ENCODE measurements around the gene ZMIZ1.

Gene ZMIZ1

DNA sequence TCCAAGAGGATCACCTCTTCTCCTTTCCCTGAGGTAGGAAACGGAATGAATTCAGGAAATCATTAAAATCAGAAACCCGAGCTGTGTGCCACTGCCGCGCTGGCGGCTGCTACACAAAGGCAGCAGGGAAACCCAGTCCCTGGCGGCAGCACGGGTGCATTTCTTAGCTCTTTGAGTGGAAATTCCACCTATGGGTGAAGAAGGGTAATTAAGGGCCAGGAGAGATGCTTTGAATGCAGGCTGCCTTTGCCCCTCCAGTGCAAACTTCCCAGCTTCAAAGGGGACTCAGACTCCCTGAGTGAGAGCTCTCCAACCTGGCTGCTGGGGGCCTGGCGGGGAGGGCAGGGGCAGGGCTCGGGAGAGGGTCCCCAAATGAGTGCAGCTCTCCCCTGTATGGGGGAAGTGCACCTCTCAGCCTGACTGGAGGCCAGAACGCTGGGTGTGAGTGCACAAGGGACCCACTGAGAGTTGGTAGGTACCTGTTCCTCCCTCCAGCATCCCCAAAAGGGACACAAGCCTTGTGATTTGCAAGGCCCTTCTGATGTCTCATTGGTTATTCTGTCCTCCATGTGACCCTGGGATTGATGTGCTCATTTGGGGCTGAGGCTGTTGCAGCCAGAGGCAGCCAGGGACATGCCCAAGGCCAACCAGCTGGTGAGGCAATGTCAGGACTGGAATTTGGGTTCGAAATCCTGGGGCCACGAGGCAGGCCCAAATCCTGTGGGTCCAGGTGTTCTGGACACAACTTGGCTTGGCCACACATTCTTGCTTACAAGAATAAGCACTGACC is 16.3 kb upstream of the ZMIZ1 start:
- DNase-seq (ENCODE audit: low read depth in 2 of 2), result no peak

- DNase-seq (ENCODE audit: low read depth in 2 of 2), result no peak
Measured at GRCh38 chr10:79053081-79053434, 15.7 kb upstream of the ZMIZ1 start.

DNA sequence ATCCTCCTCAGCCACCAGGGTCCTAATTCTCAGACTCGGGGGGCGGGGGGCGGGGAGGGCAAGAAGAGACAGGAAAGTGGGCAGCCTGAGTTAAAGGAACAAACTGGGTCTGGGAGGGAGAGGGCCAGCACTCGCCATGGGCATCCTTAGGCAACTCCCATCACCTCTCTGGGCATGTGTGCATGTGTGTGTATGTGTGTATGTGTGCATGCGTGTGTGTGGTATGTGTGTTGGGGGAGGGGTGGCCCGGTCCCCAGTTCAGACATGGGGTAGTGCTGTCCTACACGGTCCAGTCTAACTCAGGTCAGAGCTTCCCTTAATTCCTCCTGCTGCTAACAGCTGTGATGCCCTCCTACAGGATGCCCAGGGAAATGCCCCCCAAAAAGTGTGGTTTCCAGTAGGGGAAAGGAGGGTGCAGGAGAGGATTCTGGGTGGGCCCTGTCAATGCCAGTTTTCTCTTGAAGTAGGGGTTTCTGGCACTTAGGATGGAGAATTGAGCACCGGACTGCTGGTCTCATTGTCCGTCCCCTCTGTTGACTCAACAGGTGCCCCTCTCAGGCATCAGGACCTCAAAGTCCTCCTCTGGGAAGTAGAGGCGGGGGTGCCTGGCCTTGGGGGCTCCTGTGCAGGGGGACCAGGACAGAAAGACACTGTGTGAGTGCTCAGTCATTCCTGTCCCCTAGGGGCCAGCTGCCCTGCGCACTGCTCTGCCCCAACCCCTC is 15.1 kb upstream of the ZMIZ1 start:
- no peak for DNase-seq (ENCODE audit: low read depth in 2 of 2)

DNA sequence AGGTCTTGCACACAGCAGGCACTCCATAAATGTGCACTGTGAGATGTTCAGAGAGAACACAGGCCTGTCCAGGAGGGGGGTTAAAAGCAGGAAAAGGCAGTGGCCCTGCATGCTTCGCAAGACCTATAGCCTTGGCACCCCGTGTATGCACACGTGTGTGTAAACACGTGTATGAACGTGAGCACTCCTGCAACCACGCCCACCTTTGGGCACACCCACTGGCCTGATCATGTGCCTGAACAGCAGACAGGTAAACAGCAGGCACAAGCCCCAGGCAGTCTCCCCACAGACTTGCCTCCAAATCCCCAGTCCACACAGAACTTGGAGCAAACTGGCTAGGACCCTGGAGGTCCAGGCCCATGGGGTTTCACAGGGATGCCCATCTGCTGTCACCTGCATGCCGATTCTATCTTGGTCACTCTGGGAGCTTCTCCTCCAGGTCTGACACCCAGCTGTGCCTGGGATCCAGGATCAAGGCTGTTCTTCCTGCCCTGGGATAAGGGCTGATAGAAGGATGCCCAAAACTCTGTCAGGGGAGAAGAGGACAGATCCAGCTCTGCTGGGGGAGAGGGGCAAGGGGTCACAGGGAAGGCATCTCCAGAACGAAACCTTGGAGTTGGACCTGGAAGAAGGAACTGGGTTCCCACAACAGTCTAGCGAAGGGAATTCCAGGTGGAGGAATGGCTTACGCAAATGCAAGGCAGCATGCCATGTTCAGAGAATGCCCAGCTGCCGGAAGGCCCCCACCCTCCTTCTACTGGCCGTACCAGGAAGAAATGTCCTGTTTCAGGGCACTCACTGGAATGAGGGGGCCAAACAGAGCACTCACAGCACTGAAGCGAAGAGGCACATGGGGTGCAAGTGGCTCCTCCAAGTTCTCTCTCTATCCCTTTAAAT is 14.3 kb upstream of the ZMIZ1 start:
- DNase-seq (ENCODE audit: low read depth in 2 of 2), result no peak

DNA sequence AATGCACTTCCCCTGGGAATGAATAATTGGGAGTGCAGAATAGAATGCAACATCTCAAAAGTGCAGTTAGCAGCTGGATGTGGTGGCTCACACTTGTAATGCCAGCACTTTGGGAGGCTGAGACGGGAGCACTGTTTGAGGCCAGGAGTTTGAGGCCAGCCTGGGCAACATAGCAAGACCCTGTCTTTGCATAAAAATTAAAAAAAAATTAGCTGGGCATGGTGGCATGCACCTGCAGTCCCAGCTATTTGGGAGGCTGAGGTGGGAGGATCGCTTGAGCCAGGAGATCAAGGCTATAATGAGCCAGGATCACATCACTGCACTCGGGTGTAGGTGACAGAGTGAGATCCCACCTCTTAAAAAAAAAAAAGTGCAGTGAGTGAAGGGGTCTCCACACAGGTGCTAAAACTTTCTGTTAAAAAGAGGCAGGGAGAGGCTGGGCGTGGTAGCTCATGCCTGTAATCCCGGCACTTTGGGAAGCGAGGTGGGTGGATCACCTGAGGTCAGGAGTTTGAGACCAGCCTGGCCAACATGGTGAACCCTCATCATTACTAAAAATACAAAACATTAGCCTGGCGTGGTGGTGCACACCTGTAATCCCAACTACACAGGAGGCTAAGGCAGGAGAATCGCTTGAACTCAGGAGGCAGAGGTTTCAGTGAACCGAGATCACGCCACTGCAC is 13.5 kb upstream of the ZMIZ1 start:
- no peak for DNase-seq (ENCODE audit: low read depth in 2 of 2)

GRCh38 chr10:79055892-79056291 is 12.9 kb upstream of the ZMIZ1 start:
- no peak for DNase-seq (ENCODE audit: low read depth in 2 of 2)

DNA sequence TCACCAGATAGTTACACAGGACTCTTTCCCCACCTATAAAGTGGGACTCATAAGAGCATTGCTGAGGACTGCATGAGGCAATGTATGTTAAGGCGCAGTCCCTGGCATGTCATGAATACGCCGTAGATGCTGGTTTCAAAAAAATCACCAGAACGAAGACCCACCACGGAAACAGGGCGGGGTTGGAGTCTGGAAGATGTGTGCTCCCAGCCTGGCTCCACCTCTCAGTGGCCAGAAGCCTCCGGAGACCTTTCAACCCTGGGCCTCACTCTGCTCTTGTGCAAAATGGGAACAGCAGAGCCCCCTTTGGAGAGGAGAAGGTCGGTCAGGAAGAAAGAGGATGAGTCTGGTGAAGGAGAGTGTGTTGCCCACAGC is 12.4 kb upstream of the ZMIZ1 start:
- no peak for DNase-seq (ENCODE audit: low read depth in 2 of 2)

GRCh38 chr10:79056736-79057391 is 11.9 kb upstream of the ZMIZ1 start:
- no peak for DNase-seq (ENCODE audit: low read depth in 2 of 2)

DNA sequence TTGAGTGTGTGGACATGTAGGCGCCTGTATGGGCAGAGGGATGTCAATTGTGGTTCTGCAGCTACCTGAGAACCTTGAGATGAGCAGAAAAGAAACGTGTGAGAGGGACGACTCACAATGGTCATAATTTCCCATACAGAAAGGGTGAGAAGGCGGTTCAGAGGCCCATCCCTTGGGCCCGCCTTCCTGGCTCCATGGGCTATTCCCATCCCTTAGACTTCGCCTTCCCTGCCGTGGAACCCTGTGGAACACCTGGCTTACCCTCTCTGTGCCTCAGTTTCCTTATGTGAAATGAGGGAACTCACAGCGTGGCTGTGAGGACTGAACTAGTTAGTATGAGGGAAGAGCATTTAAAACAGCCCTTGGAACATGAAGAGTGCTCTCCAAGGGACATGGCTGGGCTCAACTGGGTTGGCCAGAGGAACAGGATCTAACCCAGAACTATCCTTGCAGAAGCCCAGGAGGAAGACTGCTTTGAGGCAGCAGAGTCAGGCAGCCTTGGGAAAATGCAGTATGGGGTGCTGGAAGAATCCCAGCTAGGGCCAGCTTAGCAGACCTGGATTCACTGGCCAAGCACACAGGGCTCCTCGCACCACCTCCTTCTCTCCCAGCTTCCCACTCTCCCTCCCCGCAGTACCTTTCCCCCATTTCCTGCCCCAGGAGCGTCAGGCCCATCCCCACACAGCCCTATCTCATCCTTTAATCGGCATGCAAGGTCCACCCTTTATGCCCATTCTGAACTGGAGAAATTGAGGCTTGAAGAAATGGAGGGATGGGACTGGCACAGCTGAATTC is 11.1 kb upstream of the ZMIZ1 start:
- DNase-seq (ENCODE audit: low read depth in 2 of 2), result no peak

- DNase-seq (ENCODE audit: low read depth in 2 of 2), result no peak
Measured at GRCh38 chr10:79058899-79059841, 9.6 kb upstream of the ZMIZ1 start.

GRCh38 chr10:79059859-79060379 is 8.8 kb upstream of the ZMIZ1 start:
- DNase-seq (ENCODE audit: low read depth in 2 of 2), result no peak

GRCh38 chr10:79060641-79061255 is 8.0 kb upstream of the ZMIZ1 start:
- DNase-seq (ENCODE audit: low read depth in 2 of 2), result no peak

DNA sequence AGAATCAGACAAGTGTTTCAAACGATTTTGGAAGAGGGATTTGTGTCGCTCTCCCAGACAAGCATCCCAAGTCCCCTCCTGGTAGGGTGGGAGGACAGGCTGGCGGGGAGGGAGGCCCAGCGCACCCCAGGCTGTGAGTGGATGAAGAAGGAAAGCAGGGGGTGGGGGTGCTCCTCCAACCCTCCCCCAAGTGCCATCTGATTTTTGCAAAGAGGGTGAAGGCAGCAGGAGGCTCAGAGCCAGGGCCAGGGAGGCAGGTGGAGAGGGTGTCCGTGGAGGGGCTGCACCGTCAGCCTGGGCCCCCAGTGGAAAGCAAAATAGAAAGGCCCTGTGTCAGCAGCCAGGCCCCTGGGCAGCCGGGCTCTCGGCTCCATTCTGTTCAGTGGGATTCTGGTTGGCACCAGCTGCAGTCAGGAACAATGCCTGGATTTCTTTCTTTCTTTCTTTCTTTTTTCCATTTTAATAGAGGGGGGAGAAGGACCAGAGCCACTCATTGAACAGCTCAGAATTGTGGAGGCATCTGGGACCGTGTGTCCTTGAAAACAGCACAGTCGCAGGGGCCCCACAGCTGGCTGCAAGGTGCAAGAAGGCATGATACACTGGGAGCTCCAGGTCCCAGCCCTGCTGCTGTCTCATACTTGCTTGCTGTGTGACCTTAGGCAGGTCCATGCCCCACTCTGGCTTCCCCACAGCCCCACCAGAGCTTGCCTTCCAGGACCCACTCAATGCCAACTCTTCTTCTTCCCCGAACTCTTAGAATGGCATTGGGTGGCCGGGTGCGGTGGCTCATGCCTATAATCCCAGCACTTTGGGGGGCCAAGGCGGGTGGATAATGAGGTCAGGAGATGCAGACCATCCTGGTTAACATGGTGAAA is 7.1 kb upstream of the ZMIZ1 start:
- no peak for DNase-seq (ENCODE audit: low read depth in 2 of 2)

- DNase-seq (ENCODE audit: low read depth in 2 of 2), result no peak
Measured at GRCh38 chr10:79063071-79063491, 5.7 kb upstream of the ZMIZ1 start.

GRCh38 chr10:79063661-79064492 is 4.9 kb upstream of the ZMIZ1 start:
- DNase-seq (ENCODE audit: low read depth in 2 of 2), result no peak

- DNase-seq (ENCODE audit: low read depth in 2 of 2), result no peak
Measured at GRCh38 chr10:79065091-79065551, 3.6 kb upstream of the ZMIZ1 start.

DNA sequence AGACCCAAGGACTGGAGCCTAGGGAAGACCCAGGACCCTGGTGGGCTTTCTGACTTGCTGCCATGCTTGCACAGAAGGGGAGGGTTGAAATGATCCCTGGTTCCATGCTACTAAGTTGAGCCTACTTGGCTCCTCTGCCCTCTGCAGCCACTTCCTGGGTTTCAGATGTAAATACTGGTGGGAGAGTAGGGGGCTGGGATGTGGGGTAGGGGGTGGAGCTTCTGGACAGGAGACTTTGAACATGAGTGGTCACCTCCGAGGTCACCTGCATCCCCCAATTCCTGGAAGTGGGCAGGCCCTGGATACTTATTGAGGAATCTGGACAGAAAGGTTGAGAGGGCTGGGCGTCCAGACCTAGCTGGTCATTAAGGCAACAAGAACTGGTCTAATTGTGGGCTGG is 2.9 kb upstream of the ZMIZ1 start:
- DNase-seq (ENCODE audit: low read depth in 2 of 2), result no peak
